RPMI8226 (cell line): ENCODE data around the gene PLN.

Experiments
- DNase-seq: peaks from one replicate; pipeline ENCODE4 v3.0.0-alpha.2; 2015

PLN gene

DNA sequence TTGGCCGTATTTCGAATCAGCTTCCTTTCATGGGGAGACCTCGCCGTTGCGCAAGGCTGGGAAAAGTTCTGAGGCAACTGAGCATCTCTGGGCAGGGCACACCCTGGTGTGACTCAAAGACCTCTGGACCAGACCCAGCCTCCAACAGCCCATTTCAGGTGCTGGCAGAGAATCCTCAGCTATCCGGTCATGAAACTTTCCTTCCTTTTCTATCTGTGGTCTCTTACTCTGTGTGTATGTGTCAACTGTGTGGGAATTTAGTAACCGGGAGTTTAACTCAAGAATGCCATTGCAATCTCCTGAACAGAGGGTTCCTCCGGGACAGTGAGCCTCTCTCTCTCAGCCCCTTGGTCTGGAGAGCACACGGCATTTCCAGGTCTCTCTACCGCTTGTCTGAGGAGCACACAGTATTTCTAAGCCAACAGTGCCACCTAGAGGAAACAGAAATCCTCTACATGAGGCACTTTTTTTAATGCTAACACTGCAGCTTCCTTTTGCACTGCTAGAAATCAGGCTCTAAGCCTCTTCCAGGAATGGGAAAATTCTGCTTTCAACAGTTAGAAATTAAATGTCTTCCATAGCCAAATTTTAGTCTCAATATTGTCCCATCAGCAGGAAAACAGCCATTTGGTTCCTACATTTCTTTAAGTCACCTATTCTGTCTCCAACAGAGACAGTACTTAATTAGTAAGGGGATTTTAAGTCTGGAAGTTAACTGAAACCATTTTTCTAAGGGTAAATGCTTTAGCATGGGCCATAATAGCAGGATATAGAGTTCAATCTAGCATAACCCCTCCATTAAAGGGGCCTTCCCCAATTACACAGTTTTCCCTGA lies 32.7 kb downstream of the PLN start:
- DNase-seq: peak; percentile 47

DNA sequence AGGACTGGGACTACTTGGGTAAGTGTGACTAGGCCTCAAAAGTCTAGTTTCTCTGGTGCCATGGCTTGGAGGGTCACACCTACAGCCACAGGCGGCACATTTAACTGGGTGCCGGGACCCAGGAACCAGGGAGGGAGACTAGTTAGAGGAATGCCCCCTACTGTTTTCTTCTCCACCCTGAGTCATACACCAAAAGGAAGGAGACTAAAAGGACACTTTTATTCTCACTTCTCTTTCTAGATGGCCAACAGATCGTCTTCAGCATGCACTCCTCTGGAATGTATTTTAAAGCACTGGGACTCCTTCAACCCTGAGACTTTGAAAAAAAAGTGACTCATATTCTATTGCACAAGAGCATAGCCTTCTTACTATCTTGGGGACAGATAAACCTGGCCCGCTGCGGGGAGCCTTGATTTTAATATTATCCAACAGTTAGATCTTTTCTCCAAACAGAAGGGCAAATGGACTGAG lies 33.4 kb downstream of the PLN start:
- DNase-seq: no peak

DNA sequence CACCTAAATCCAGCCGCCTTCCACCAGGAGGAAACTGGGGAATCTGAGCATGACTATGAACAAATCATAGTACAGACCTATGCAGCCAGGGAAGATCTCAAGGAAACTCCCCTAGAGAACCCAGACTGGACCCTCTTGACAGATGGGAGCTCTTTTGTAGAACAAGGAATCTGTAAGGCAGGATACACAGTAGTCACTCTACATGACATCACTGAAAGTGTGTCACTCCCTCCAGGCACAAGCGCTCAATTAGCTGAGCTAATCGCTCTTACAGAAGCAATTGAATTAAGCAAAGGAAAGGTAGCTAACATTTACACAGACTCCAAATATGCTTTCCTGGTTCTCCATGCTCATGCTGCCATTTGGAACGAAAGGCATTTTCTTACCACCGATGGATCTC lies 36.8 kb downstream of the PLN start:
- DNase-seq: no peak

DNA sequence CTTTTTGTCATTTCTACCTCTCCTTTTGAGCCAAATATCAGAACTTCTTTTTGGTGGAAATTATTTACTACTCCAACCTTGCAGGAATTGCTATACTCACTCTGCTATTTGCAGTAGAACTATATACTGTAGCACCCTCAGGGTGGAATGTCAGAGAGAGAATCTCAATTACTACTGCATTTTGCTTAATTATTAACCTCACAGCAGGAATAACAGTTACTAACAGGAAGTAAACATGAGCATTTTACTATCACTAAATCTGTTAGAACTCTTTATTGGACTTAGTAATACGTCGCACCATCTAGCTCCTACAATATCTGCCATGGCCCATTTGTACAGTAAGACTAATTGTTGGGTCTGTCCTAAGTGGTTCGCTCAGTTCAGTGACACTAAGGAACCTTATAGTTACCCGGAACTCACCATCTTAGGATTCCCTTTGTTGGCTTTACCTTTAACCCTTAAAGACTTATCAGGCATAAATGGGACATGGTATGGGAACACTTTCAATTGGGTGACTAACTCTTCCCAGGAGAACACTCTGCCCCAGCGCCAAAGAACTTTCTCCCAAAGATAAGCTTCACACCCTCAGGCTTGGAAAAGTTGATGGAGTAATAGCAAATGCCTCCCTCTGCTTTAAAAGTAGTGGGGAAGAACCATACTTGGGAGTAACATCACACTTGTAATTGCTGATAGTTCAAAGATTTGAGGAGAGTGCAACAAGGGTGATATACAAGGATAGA lies 38.8 kb downstream of the PLN start:
- DNase-seq: no peak

DNA sequence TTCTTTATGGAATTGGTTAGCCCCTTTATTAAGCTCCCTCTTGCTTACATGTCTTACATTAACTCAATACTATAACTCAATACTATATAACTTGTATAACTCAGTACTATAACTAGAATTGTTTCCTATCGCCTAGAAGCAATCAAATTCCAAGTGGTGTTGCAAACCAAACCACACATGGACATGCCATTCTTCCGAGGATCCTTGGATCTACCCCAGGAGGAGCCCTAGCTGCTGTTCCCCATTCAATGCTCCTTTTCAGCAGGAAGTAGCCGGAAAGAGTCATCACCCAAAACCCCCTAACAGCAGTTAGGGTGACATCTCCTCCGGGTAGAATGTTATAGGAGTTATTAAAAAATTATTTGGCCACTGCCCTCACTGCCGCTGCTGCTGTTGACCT lies 40.5 kb downstream of the PLN start:
- DNase-seq: no peak

DNA sequence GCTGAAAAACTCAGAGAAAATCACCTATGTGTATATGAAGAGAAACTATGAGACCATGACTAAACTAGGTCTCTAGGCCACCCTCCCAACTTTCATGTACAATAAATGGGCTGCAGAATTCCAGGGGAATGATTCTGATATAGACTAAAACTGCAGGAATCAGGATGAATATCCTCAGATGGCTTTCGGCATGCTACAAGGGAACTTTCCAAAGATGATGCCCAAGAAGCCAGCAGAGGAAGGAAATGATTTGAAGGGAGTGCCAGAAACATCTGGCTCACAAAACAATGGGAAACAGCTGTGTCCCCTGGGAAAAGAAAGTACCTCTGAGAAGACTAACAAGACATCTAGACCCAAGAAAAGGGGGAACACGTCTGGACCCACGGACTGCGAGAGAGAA lies 41.1 kb downstream of the PLN start:
- DNase-seq: no peak

DNA sequence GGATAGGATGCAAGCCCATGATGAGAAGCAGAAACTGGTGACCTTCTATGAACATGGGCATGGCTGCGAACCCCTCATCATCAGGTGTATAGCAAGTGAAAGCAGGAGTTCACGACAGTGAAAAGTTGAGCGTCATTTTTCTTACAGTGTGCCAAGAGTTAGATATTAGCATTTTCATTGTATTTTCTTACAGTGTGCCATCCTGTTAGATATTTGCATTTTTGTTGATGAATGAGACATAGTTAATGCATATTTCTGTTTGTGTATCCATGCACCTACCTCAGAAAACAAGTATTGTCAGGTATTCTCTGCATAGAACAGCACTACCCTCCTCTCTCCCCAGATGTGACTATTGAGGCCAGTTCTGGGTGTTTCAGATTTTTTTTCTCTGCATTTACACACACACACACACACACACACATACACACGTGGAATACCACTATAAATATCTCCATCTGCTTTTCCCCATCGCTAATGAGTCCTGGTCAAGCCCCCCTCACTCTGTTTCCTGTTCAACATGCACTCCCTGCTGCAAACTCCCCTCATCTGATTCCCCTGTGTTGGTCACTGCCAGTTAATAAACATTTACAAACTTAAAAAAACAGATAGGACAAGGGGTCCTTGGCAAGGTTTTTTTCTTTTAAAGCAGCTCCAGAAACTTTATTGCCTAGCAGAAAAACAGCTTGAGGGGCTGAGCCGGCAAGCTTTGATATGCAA lies 41.7 kb downstream of the PLN start:
- no peak for DNase-seq

DNA sequence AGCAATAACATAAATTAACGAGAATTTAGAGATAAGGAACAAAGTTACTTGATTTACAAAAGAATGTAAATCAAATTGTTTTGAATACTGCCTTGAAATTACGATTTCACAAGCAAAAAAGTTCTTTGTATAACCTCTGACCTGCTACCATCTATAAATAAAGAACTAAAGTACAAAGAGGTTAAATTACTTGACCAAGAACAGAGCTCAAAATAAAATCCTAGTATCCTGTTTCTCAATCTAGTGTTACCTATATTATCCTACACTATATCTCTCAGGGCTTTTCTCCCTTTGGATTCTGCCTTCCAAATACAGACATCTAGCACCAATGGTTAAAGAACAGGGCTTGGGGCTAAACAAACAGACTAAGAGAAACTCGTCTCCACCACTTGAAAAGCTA lies 43.8 kb downstream of the PLN start:
- DNase-seq: no peak

DNA sequence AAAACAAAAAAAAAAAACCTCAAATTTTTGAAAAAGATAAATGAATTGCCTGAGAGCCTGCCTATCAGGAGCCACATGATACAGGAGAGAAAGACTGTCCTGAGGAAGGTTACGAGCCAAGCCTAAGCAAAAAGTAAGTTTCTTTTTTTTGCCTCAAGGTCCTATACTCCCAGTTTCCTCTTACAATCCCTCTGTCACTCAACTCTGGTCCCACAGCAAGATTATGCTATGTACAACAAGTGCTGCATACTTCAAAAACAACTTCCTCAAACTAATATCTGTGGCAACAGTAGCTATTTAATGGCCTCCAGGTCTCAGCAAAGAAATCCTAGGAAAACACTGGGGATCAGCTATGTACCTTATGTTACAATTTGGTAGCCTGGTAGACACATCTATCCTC lies 46.8 kb downstream of the PLN start:
- DNase-seq: no peak

DNA sequence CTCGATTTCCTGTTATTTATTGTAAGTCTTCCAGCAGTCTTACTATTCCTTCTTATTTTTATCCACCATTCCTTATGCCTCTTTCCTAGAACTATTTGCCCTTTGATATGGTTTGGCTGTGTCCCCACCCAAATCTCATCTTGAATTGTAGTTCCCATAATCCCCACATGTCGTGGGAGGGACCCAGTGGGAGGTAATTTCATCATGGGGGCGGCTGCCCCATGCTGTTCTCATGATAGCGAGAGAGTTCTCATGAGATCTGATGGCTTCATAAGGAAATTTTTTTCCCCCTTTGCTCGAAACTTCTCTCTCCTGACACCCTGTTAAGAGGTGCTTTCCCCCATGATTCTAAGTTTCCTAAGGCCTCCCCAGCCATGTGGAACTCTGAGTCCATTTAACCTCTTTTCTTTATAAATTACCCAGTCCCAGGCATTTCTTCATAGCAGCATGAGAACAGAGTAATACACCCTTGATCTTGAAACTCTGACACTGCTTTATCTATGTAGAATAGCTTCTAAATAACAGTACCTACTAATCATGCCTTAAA lies 48.8 kb downstream of the PLN start:
- no peak for DNase-seq

DNA sequence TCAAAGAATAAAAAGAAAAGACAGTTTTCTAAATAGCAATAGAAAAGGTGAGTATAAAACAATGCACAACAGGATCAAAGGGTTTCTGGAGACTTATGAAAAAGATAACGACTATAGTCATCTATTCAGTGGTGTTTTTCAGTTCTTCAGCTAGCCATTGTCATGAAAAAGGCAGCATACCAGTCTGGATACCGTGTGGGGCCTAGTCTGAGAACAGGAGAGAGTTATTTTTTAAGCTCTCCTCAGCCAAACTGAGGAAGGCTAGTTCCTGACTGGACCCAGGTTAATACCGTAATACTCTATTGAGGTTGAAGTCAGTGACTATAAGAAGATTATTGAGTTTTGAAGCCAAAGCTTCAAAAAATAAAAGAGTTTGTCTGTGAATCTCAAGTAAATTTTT lies 49.5 kb downstream of the PLN start:
- DNase-seq: no peak

DNA sequence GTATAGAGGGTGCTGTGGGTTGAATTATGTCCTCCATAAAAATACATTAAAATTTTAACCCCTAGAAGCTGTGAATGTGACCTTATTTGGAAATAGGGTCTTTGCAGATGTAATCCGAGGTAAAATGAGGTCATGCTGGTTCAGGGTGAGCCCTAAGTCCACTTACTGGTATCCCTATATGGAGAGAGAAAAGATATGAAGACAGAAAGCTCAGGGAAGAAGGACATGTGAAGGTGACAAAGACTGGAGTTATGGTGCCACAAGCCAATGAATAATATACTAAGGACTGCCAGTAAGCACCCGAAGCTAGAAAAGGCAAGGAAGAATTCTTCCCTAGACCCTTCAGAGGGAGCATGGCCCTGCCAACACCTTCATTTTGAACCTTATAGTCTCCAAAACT lies 50.2 kb downstream of the PLN start:
- no peak for DNase-seq

DNA sequence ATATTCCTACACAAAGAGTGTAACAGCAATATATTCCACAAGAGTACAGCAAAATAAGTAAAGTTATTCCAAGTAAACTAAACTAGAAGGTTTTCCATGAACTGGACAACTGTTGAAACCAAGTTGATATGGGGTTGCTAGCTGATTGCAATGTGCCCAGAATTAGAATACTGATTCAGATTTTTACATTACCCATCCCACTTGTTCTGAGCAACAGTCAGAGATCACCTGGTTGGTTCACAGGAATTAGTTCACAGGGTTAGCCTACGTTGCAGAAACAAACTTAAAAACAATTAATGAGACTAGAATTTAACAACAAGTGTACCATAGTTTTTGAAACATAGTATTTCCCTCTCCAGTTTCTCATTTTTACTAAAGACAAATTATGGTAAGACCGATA lies 54.2 kb downstream of the PLN start:
- no peak for DNase-seq

DNA sequence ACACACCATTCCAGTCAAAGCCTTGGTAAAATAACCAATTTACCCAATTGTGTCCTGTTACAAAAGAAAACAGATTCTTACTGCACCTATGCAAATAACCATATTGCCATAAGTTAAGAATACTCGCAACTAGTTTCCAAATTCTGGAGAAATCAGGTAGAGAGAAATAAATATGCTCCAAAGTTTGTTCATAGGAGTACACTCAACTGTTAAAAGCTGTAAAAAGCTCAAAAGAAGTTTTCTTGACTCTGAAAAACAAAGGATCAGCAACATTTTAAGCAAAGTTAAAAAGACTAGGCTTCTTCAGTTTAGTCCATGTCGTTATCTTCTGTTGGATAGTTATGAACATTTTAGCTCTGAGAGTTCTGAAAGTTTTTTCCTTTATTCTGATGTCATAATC lies 55.3 kb downstream of the PLN start:
- no peak for DNase-seq

DNA sequence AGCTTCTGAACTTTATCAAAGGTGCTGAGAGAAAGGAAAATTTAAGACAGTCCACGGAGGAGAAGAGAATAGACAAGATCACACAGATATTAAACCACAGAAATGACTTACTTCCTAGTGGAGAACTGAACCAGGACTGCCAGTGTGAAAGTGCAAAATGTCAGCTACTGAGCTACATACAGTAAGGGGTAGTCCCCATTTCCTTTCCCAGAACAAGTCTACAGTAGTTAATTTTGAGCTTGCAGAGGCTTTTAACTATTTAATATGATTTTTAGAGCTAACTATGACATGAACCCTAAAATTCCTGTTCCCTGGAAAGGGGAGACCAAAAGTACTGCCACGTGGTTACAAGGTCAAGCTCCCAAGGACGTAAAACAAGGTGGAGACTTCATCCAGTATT lies 58.2 kb downstream of the PLN start:
- DNase-seq: no peak

DNA sequence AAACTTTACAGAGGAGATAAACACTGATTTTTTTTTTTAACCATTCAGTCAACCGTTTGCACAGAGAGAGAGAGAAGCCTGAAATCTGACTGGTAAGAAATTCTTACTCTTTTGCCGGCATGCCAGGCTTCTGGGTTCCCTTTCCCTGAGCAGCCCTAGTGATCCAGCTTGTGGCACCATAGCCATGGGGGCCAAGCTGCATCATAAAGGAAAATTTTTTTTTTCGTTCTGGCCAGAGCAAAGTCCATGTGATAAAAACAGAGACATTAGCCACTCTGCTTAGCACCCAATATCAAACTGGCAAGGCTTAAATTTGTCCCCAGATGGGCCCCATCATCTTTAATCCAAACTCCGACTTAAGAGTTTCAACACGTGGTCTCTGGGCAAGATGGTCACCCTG lies 58.8 kb downstream of the PLN start:
- DNase-seq: no peak
